Measurements from ENCODE around the gene ZNF468. TPM values are rescaled to one million over a fixed set of nuclear protein-coding genes. Genes with fewer than 3 reads are reported as not detected.
"Not testable (repeated sequence)": the region's sequence is repeated elsewhere in the genome, so short reads cannot be mapped to it uniquely, and the experiment has no call there.

Gene ZNF468
- total and polyA plus RNA-seq, 10 of the 15 experiments (the other 5 are each of a cell fraction or from before 2014, with no cell fraction given): 3.9 to 18.8 (median 9.3) TPM

- H3K27me3 ChIP-seq (replicated peaks in 1 of 2; ENCODE audit: control insufficient read depth in 2 of 2, insufficient read depth in 2 of 2, low read length in 1 of 2); H3K4me1 ChIP-seq (ENCODE audit: control insufficient read depth, insufficient read depth, low read length); H3K27ac ChIP-seq (ENCODE audit: control insufficient read depth, insufficient read depth); SMC1A ChIA-PET (ENCODE audit: uncharacterized antibody, unreplicated experiment); ATAC-seq; FAIRE-seq; H3K4me2 ChIP-seq (ENCODE audit: control insufficient read depth, insufficient read depth); CTCF ChIA-PET; H4K20me1 ChIP-seq (ENCODE audit: control insufficient read depth, insufficient read depth); H3K36me3 ChIP-seq (ENCODE audit: control insufficient read depth in 2 of 2, insufficient read depth in 2 of 2, low read length in 1 of 2); H3K9ac ChIP-seq (ENCODE audit: control insufficient read depth, insufficient read depth, low read length); intact Hi-C loops (cut with micrococcal nuclease; ENCODE audit: unreplicated experiment); RAD21 ChIA-PET (ENCODE audit: unreplicated experiment); POLR2A ChIA-PET; H3K9me3 ChIP-seq (replicated peaks; ENCODE audit: control insufficient read depth, insufficient read depth, low read length); DNase-seq (ENCODE audit: low read depth, low spot score); BruUV-seq (replicated peaks); in situ Hi-C loops (cut with MboI); H3K79me2 ChIP-seq (ENCODE audit: control insufficient read depth, insufficient read depth, low read length); H3K4me3 ChIP-seq; H2AFZ ChIP-seq (ENCODE audit: control insufficient read depth, low read depth, low read length): not testable (repeated sequence)
- WGBS (ENCODE audit: insufficient coverage, insufficient replicate concordance, low lambda C conversion rate, missing lambda C conversion rate): 96% methylated on average over 11 of the region's 11 CpGs
These were observed 10.6 kb upstream of the ZNF468 start for GRCh38 chr19:52868031-52868430.

- DNase-seq (ENCODE audit: low read depth, low spot score); SMC1A ChIA-PET (ENCODE audit: uncharacterized antibody, unreplicated experiment); intact Hi-C loops (cut with micrococcal nuclease; ENCODE audit: unreplicated experiment); FAIRE-seq; BruUV-seq (replicated peaks); H3K36me3 ChIP-seq (ENCODE audit: control insufficient read depth in 2 of 2, insufficient read depth in 2 of 2, low read length in 1 of 2); H3K79me2 ChIP-seq (ENCODE audit: control insufficient read depth, insufficient read depth, low read length); H4K20me1 ChIP-seq (ENCODE audit: control insufficient read depth, insufficient read depth); H3K4me1 ChIP-seq (ENCODE audit: control insufficient read depth, insufficient read depth, low read length); RAD21 ChIA-PET (ENCODE audit: unreplicated experiment); H3K27me3 ChIP-seq (replicated peaks in 1 of 2; ENCODE audit: control insufficient read depth in 2 of 2, insufficient read depth in 2 of 2, low read length in 1 of 2); POLR2A ChIA-PET; H3K4me2 ChIP-seq (ENCODE audit: control insufficient read depth, insufficient read depth); CTCF ChIA-PET; H3K9me3 ChIP-seq (replicated peaks; ENCODE audit: control insufficient read depth, insufficient read depth, low read length): not testable (repeated sequence)
- H2AFZ ChIP-seq (ENCODE audit: control insufficient read depth, low read depth, low read length): peak overlapping the region; percentile 29
- peak overlapping the region; percentile 68 for H3K27ac ChIP-seq (ENCODE audit: control insufficient read depth, insufficient read depth)
- peak overlapping the region; percentile 75 for H3K9ac ChIP-seq (ENCODE audit: control insufficient read depth, insufficient read depth, low read length)
- peak overlapping the region; percentile 92 for H3K4me3 ChIP-seq
- peak; percentile 57 for ATAC-seq
- in situ Hi-C loops (cut with MboI): loop anchor here (5.0 kb wide), 1 partner anchor 86 kb away; no protein-coding TSS in a partner anchor
- 1% methylated on average over 10 of the region's 31 CpGs for whole genome bisulfite sequencing (ENCODE audit: insufficient coverage, insufficient replicate concordance, low lambda C conversion rate, missing lambda C conversion rate)
These were observed 660 bp downstream of the ZNF468 start for GRCh38 chr19:52856540-52857377.

- H3K4me3 ChIP-seq; FAIRE-seq; DNase-seq (ENCODE audit: low read depth, low spot score); H3K9ac ChIP-seq (ENCODE audit: control insufficient read depth, insufficient read depth, low read length); H3K79me2 ChIP-seq (ENCODE audit: control insufficient read depth, insufficient read depth, low read length); H4K20me1 ChIP-seq (ENCODE audit: control insufficient read depth, insufficient read depth); POLR2A ChIA-PET; ATAC-seq; CTCF ChIA-PET; H3K27ac ChIP-seq (ENCODE audit: control insufficient read depth, insufficient read depth); RAD21 ChIA-PET (ENCODE audit: unreplicated experiment); H3K27me3 ChIP-seq (replicated peaks in 1 of 2; ENCODE audit: control insufficient read depth in 2 of 2, insufficient read depth in 2 of 2, low read length in 1 of 2); intact Hi-C loops (cut with micrococcal nuclease; ENCODE audit: unreplicated experiment); H3K4me2 ChIP-seq (ENCODE audit: control insufficient read depth, insufficient read depth); BruUV-seq (replicated peaks); SMC1A ChIA-PET (ENCODE audit: uncharacterized antibody, unreplicated experiment); in situ Hi-C loops (cut with MboI); H2AFZ ChIP-seq (ENCODE audit: control insufficient read depth, low read depth, low read length); H3K4me1 ChIP-seq (ENCODE audit: control insufficient read depth, insufficient read depth, low read length): not testable (repeated sequence)
- peaks cover 33% of the 10 kb centered on the region; the same call in 2 of the 3 replicates for H3K9me3 ChIP-seq (replicated peaks; ENCODE audit: control insufficient read depth, insufficient read depth, low read length)
- peaks cover 5 to 29% of the 10 kb centered on the region in 2 experiments for H3K36me3 ChIP-seq (ENCODE audit: control insufficient read depth in 2 of 2, insufficient read depth in 2 of 2, low read length in 1 of 2)
- WGBS (ENCODE audit: insufficient coverage, insufficient replicate concordance, low lambda C conversion rate, missing lambda C conversion rate): 93% methylated on average over 5 of the region's 5 CpGs
These were observed 10.1 kb downstream of the ZNF468 start for GRCh38 chr19:52847352-52847751.

- H4K20me1 ChIP-seq (ENCODE audit: control insufficient read depth, insufficient read depth); SMC1A ChIA-PET (ENCODE audit: uncharacterized antibody, unreplicated experiment); intact Hi-C loops (cut with micrococcal nuclease; ENCODE audit: unreplicated experiment); H3K27ac ChIP-seq (ENCODE audit: control insufficient read depth, insufficient read depth); H3K79me2 ChIP-seq (ENCODE audit: control insufficient read depth, insufficient read depth, low read length); RAD21 ChIA-PET (ENCODE audit: unreplicated experiment); DNase-seq (ENCODE audit: low read depth, low spot score); H2AFZ ChIP-seq (ENCODE audit: control insufficient read depth, low read depth, low read length); FAIRE-seq; H3K9ac ChIP-seq (ENCODE audit: control insufficient read depth, insufficient read depth, low read length); POLR2A ChIA-PET; CTCF ChIA-PET; H3K27me3 ChIP-seq (replicated peaks in 1 of 2; ENCODE audit: control insufficient read depth in 2 of 2, insufficient read depth in 2 of 2, low read length in 1 of 2); ATAC-seq; in situ Hi-C loops (cut with MboI); H3K4me1 ChIP-seq (ENCODE audit: control insufficient read depth, insufficient read depth, low read length); H3K4me2 ChIP-seq (ENCODE audit: control insufficient read depth, insufficient read depth); H3K4me3 ChIP-seq: not testable (repeated sequence)
- Histone ChIP-seq H3K9me3 (replicated peaks; ENCODE audit: control insufficient read depth, insufficient read depth, low read length) (peaks cover 55% of the 10 kb centered on the region), H3K36me3 (ENCODE audit: control insufficient read depth in 2 of 2, insufficient read depth in 2 of 2, low read length in 1 of 2) (peaks cover 7 to 28% of the 10 kb centered on the region in 2 experiments)
- TSS peak; percentile 25 for BruUV-seq (replicated peaks)
- WGBS (ENCODE audit: insufficient coverage, insufficient replicate concordance, low lambda C conversion rate, missing lambda C conversion rate): 97% methylated on average over 10 of the region's 10 CpGs
These were observed 16.5 kb downstream of the ZNF468 start for GRCh38 chr19:52840825-52841465.
